K562 (cell line): ENCODE results near the gene CNOT1. TPM values are rescaled to one million over a fixed set of nuclear protein-coding genes. Genes with fewer than 3 reads are reported as not detected.

ENCODE experiments used
- ATAC-seq: fragments of 200-7000 bp; cut with Tn5 transposase; 3 replicates; pipeline ENCODE4 v1.9.1; 2020; ENCODE audit warnings: moderate library complexity
- BruUV-seq: library from RNA; stranded (reverse); fragments of 400-500 nt; replicated peaks from 2 replicates; lab custom pipeline; 2021; lab: Mats Ljungman, UMichigan
- CTCF ChIA-PET: fragments of 300-600 bp; formaldehyde crosslinking; extraction: SDS; loops from one replicate; lab custom pipeline; 2021; ENCODE audit warnings: low intra/inter-chr PET ratio; lab: Yijun Ruan, JAX
- POLR2A ChIA-PET: fragments of 300-600, 350-650 bp; sonication (Branson Sonifier 250); formaldehyde crosslinking; extraction: SDS; loops from one replicate; lab custom pipeline; 2021; ENCODE audit warnings: antibody characterized with exemption, inconsistent platforms; lab: Yijun Ruan, JAX
- DNase-seq, 4 experiments: peaks; one replicate each; pipeline versions ENCODE4 v3.0.0 to v3.0.0-alpha.2; 2011 to 2018; ENCODE audit warnings: low spot score in 3 of 4, mixed read lengths in 3 of 4; ENCODE audit errors: extremely low read depth in 1 of 4
- FAIRE-seq: peaks from 2 replicates; lab custom pipeline; 2011; peaks lifted over from hg19 to GRCh38; lab: Jason Lieb, UNC
- H2AFZ ChIP-seq: 2 replicates; pipeline ENCODE4 v1.6.0; 2011; ENCODE audit warnings: low read depth, low read length, control low read depth, inconsistent platforms
- H3K27ac ChIP-seq: fragments of 200-600 bp; 3 replicates; pipeline ENCODE4 v1.8.0; 2011; ENCODE audit warnings: low read depth, mild to moderate bottlenecking, control low read depth, inconsistent platforms, low read length, moderate library complexity, mixed read lengths; ENCODE audit errors: extremely low read depth
- H3K27me3 ChIP-seq, 2 experiments: fragments of 300-600 bp in 1 of 2; 2 replicates in 1 of 2; 3 replicates in 1 of 2; pipeline versions ENCODE4 v1.6.0 to v1.8.0; 2011; ENCODE audit warnings: inconsistent platforms in 2 of 2, low read length in 2 of 2, mild to moderate bottlenecking in 1 of 2, mixed read lengths in 1 of 2, moderate library complexity in 1 of 2; ENCODE audit not compliant: control insufficient read depth in 2 of 2, insufficient read depth in 2 of 2
- H3K36me3 ChIP-seq: fragments of 300-600 bp; 3 replicates; pipeline ENCODE4 v1.8.0; 2011; ENCODE audit warnings: mild to moderate bottlenecking, low read length, inconsistent platforms; ENCODE audit not compliant: control insufficient read depth, insufficient read depth
- H3K4me1 ChIP-seq, 2 experiments: fragments of 200-600 bp in 1 of 2; replicated peaks in 1 of 2; 2 replicates in 1 of 2; 3 replicates in 1 of 2; pipeline versions ENCODE4 v1.5.1 to v1.8.0; 2011; ENCODE audit warnings: inconsistent platforms in 2 of 2, low read length in 2 of 2, mild to moderate bottlenecking in 1 of 2, mixed read lengths in 1 of 2, moderate library complexity in 1 of 2; ENCODE audit not compliant: control insufficient read depth in 2 of 2, insufficient read depth in 2 of 2
- H3K4me2 ChIP-seq: 2 replicates; pipeline ENCODE4 v1.6.1; 2011; ENCODE audit warnings: low read length, control low read depth, inconsistent platforms, mixed read lengths; ENCODE audit not compliant: insufficient read depth
- H3K4me3 ChIP-seq: fragments of 200-600 bp; sonication (generic), shearing (Covaris generic); 2 replicates; pipeline ENCODE4 v1.5.1; 2016; ENCODE audit warnings: control low read depth, inconsistent platforms
- H3K79me2 ChIP-seq: fragments of 200-600 bp; 3 replicates; pipeline ENCODE4 v1.8.0; 2011; ENCODE audit warnings: low read length, inconsistent platforms; ENCODE audit not compliant: control insufficient read depth, insufficient read depth
- H3K9ac ChIP-seq, 2 experiments: 2 replicates each; pipeline versions ENCODE4 v1.6.0 to v1.6.1; 2011; ENCODE audit warnings: low read depth in 2 of 2, low read length in 2 of 2, control low read depth in 1 of 2, inconsistent platforms in 1 of 2, mild to moderate bottlenecking in 1 of 2, mixed read lengths in 1 of 2; ENCODE audit not compliant: insufficient read depth in 1 of 2
- H3K9me1 ChIP-seq: one replicate; pipeline ENCODE4 v1.6.0; 2011; ENCODE audit warnings: inconsistent platforms, mild to moderate bottlenecking, low read length, moderate library complexity; ENCODE audit not compliant: control insufficient read depth, insufficient read depth
- H3K9me3 ChIP-seq: replicated peaks from 2 replicates; pipeline ENCODE4 v1.5.1; 2011; ENCODE audit warnings: low read depth, low read length, inconsistent platforms; ENCODE audit not compliant: control insufficient read depth, insufficient read depth
- H4K20me1 ChIP-seq: replicated peaks from 2 replicates; pipeline ENCODE4 v1.6.1; 2011; ENCODE audit warnings: low read length, inconsistent platforms, mixed read lengths; ENCODE audit not compliant: control insufficient read depth, insufficient read depth
- ARHGAP35 ChIP-seq: fragments of 450-650 bp; IDR thresholded peaks from 2 replicates; pipeline ENCODE4 v1.6.1; 2018; ENCODE audit not compliant: partially characterized antibody
- BCOR ChIP-seq: fragments of 450-650 bp; IDR thresholded peaks from 2 replicates; pipeline ENCODE4 v1.6.1; 2016
- GTF2F1 ChIP-seq: IDR thresholded peaks from 2 replicates; pipeline ENCODE4 v1.6.1; 2011; ENCODE audit warnings: low read depth, low read length, improper control_type of control experiment
- RBM25 ChIP-seq: fragments of 200-400 bp; formaldehyde crosslinking; IDR thresholded peaks from 2 replicates; pipeline ENCODE4 v1.6.1; 2018; ENCODE audit warnings: low read length, low read depth, moderate library complexity; ENCODE audit not compliant: severe bottlenecking
- TFAP4 ChIP-seq: sonication (generic); formaldehyde crosslinking; IDR thresholded peaks from 2 replicates; pipeline ENCODE4 v1.8.0; 2022; ENCODE audit warnings: missing genetic modification reagents, mild to moderate bottlenecking, moderate library complexity, borderline replicate concordance
- ZBTB7A ChIP-seq: IDR thresholded peaks from 2 replicates; pipeline ENCODE4 v1.6.1; 2011; ENCODE audit warnings: low read depth, mild to moderate bottlenecking, low read length, moderate library complexity, borderline replicate concordance; ENCODE audit not compliant: control insufficient read depth
- ZC3H11A ChIP-seq: IDR thresholded peaks from 2 replicates; pipeline ENCODE4 v1.6.1; 2012; ENCODE audit warnings: low read depth, low read length, improper control_type of control experiment
- ZNF146 ChIP-seq: IDR thresholded peaks from one replicate; pipeline ENCODE4 v1.6.1; 2018; ENCODE audit warnings: missing compliant biosample characterization; ENCODE audit not compliant: unreplicated experiment
- ZNF324 ChIP-seq: fragments of 250-450 bp; sonication (Bioruptor Pico); IDR thresholded peaks from 2 replicates; pipeline ENCODE4 v1.4.0; 2020; ENCODE audit warnings: mild to moderate bottlenecking
- ZSCAN32 ChIP-seq: fragments of 450-650 bp; formaldehyde crosslinking; IDR thresholded peaks from 2 replicates; pipeline ENCODE4 v1.4.0; 2020; ENCODE audit warnings: mild to moderate bottlenecking, moderate library complexity
- WGBS: fragments of 100-300 bp; shearing (Covaris generic); methylation state at CpG from one replicate; pipeline ENCODE4 v1.1.6; 2016; ENCODE audit warnings: low coverage, mixed read lengths; ENCODE audit not compliant: insufficient coverage; ENCODE audit errors: missing lambda C conversion rate; 5-methylcytosine and 5-hydroxymethylcytosine counted together
- in situ Hi-C: fragments of 300-500 bp; cut with MboI; formaldehyde crosslinking; loops from 4 replicates; pipeline ENCODE4 v1.15.0; 2018; ENCODE audit warnings: inconsistent platforms, mixed read lengths
- intact Hi-C: fragments of 100-400 bp; cut with micrococcal nuclease; formaldehyde crosslinking; loops from 2 replicates; pipeline ENCODE4 v1.14.2; 2022
- polyA plus RNA-seq, 8 experiments: library from polyadenylated mRNA; depleted of rRNA in 4 of 8; stranded (reverse) in 5 of 8; unstranded in 3 of 8; fragments of >200 nt; fragmentation: Nextera tagmentation in 2 of 8; fragmentation: Illumina TruSeq in 1 of 8; extraction: Ambion mirVana in 2 of 8; extraction: Trizol in 1 of 8; gene quantifications; 2 replicates each; pipeline versions ENCODE4 v1.2.1 to v1.2.3, GENCODE V29; 2011 to 2014; ENCODE audit warnings: inconsistent platforms in 1 of 8, missing spikeins in 1 of 8
- total RNA-seq, 7 experiments: library from RNA; depleted of rRNA in 6 of 7; stranded (reverse); fragments of >200 nt in 6 of 7; fragmentation: Illumina TruSeq in 2 of 7; extraction: Trizol in 2 of 7; gene quantifications; 2 replicates each; pipeline versions ENCODE4 v1.2.1 to v1.2.3, GENCODE V29; 2011 to 2021; ENCODE audit warnings: low replicate concordance in 1 of 7
- TF ChIP-seq, protein P1 (sequence below): IDR thresholded peaks from 3 replicates; pipeline ENCODE4 v1.6.1; 2011; ENCODE audit warnings: borderline replicate concordance, mild to moderate bottlenecking; ENCODE audit not compliant: insufficient read length, insufficient read depth
- TF ChIP-seq, protein P2 (sequence below): fragments of 250-450 bp; sonication (Bioruptor Pico); IDR thresholded peaks from 2 replicates; pipeline ENCODE4 v1.5.0; 2020; ENCODE audit warnings: mild to moderate bottlenecking
- TF ChIP-seq, protein P3 (sequence below), 2 experiments: IDR thresholded peaks; 2 replicates each; pipeline ENCODE4 v1.6.1; 2012; ENCODE audit warnings: improper control_type of control experiment in 2 of 2, low read depth in 2 of 2, low read length in 2 of 2, borderline replicate concordance in 1 of 2

Gene CNOT1
- total and polyA plus RNA-seq, 9 of the 15 experiments (the other 6 are each of a cell fraction or from before 2014, with no cell fraction given) = 110 to 270 (median 220) TPM

- peaks cover 90% of the 10 kb centered on the region for H3K36me3 ChIP-seq
- ChIA-PET CTCF (no interaction called here), POLR2A (no interaction called here)
- peaks cover 46% of the 10 kb centered on the region; the same call in 2 of the 3 replicates for H3K79me2 ChIP-seq
- no peaks in the 10 kb centered on the region for H3K4me1 ChIP-seq
- no peaks in the 10 kb centered on the region for H3K9me1 ChIP-seq
- BruUV-seq = no TSS peak
- 92% methylated on average over 4 of the region's 4 CpGs for WGBS
- DNase-seq = peak in 2 of 4 experiments; percentile 22
- in situ Hi-C loops (no loop called here), intact Hi-C loops (no loop called here)
- ATAC-seq = peak; percentile 65
- H3K27me3 ChIP-seq = no peaks in the 10 kb centered on the region
- H3K4me3 ChIP-seq = no peak overlapping the region
- TF ChIP-seq ARHGAP35 (no peak), ZNF324 (CRISPR knock-in tag) (no peak), RBM25 (peak; percentile 22), ZNF146 (CRISPR knock-in tag) (peak; percentile 70), TFAP4 (CRISPR knock-in tag) (no peak), ZC3H11A (no peak), BCOR (no peak), ZBTB7A (no peak), ZSCAN32 (no peak), GTF2F1 (no peak)
- TF ChIP-seq, protein P1, sequence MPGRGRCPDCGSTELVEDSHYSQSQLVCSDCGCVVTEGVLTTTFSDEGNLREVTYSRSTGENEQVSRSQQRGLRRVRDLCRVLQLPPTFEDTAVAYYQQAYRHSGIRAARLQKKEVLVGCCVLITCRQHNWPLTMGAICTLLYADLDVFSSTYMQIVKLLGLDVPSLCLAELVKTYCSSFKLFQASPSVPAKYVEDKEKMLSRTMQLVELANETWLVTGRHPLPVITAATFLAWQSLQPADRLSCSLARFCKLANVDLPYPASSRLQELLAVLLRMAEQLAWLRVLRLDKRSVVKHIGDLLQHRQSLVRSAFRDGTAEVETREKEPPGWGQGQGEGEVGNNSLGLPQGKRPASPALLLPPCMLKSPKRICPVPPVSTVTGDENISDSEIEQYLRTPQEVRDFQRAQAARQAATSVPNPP = no peak
- TF ChIP-seq, protein P2, sequence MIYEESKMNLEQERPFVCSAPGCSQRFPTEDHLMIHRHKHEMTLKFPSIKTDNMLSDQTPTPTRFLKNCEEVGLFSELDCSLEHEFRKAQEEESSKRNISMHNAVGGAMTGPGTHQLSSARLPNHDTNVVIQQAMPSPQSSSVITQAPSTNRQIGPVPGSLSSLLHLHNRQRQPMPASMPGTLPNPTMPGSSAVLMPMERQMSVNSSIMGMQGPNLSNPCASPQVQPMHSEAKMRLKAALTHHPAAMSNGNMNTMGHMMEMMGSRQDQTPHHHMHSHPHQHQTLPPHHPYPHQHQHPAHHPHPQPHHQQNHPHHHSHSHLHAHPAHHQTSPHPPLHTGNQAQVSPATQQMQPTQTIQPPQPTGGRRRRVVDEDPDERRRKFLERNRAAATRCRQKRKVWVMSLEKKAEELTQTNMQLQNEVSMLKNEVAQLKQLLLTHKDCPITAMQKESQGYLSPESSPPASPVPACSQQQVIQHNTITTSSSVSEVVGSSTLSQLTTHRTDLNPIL (CRISPR knock-in tag) = no peak
- TF ChIP-seq, protein P3, sequence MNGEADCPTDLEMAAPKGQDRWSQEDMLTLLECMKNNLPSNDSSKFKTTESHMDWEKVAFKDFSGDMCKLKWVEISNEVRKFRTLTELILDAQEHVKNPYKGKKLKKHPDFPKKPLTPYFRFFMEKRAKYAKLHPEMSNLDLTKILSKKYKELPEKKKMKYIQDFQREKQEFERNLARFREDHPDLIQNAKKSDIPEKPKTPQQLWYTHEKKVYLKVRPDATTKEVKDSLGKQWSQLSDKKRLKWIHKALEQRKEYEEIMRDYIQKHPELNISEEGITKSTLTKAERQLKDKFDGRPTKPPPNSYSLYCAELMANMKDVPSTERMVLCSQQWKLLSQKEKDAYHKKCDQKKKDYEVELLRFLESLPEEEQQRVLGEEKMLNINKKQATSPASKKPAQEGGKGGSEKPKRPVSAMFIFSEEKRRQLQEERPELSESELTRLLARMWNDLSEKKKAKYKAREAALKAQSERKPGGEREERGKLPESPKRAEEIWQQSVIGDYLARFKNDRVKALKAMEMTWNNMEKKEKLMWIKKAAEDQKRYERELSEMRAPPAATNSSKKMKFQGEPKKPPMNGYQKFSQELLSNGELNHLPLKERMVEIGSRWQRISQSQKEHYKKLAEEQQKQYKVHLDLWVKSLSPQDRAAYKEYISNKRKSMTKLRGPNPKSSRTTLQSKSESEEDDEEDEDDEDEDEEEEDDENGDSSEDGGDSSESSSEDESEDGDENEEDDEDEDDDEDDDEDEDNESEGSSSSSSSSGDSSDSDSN (IDR thresholded peaks at IDR 0.05; ENCODE audit: borderline replicate concordance in 1 of 2, low read depth in 2 of 2, low read length in 2 of 2) = no peak
- no peak overlapping the region for H2AFZ ChIP-seq
- no peak for FAIRE-seq
- H3K9me3 ChIP-seq = no peaks in the 10 kb centered on the region
- no peak overlapping the region for H3K4me2 ChIP-seq
- H4K20me1 ChIP-seq = no peaks in the 10 kb centered on the region
- no peak overlapping the region for H3K9ac ChIP-seq
- no peak overlapping the region for H3K27ac ChIP-seq
These were observed 65.9 kb downstream of the CNOT1 start for GRCh38 chr16:58563775-58564174.
